Jurkat, Clone E6-1 (cell line): ENCODE data around the gene PARD6A.

Experiments
- DNase-seq: peaks from one replicate; pipeline ENCODE4 v3.0.0-alpha.2; 2011; ENCODE audit warnings: low read depth, low spot score
- H3K4me3 ChIP-seq: 2 replicates; pipeline ENCODE4 v1.5.1; 2011; ENCODE audit warnings: mild to moderate bottlenecking, low read length, control low read depth, moderate library complexity

PARD6A gene

GRCh38 chr16:67653128-67653788 lies 7.5 kb upstream of the PARD6A start:
- DNase-seq, result no peak
- H3K4me3 ChIP-seq, result no peak overlapping the region

GRCh38 chr16:67653789-67654402 lies 6.9 kb upstream of the PARD6A start:
- no peak overlapping the region for H3K4me3 ChIP-seq
- no peak for DNase-seq

GRCh38 chr16:67654403-67654911 lies 6.3 kb upstream of the PARD6A start:
- DNase-seq, result no peak
- H3K4me3 ChIP-seq, result no peak overlapping the region

- no peak overlapping the region for H3K4me3 ChIP-seq
These were observed 5.4 kb upstream of the PARD6A start for GRCh38 chr16:67655363-67655762.

GRCh38 chr16:67656344-67657016 lies 4.3 kb upstream of the PARD6A start:
- DNase-seq, result no peak
- H3K4me3 ChIP-seq, result no peak overlapping the region

More at GRCh38 chr16:67655363-67655762, 5.4 kb upstream of the PARD6A start:
- DNase-seq, result no peak

GRCh38 chr16:67657017-67657608 lies 3.6 kb upstream of the PARD6A start:
- no peak overlapping the region for H3K4me3 ChIP-seq

GRCh38 chr16:67657751-67658518 lies 2.8 kb upstream of the PARD6A start:
- DNase-seq, result no peak
- no peak overlapping the region for H3K4me3 ChIP-seq

More at GRCh38 chr16:67657017-67657608, 3.6 kb upstream of the PARD6A start:
- no peak for DNase-seq

GRCh38 chr16:67658849-67659674 lies 1.7 kb upstream of the PARD6A start:
- no peak for DNase-seq
- H3K4me3 ChIP-seq, result peak overlapping the region; percentile 99

GRCh38 chr16:67659675-67660563 lies 841 bp upstream of the PARD6A start, which contains the start of gene ACD:
ACD (minus strand) TSS chr16:67660260; CDS start chr16:67660220, 40 bp downstream.
- peak within 1 kb of the TSS; percentile 99 for H3K4me3 ChIP-seq
- peak; percentile 81 for DNase-seq

- H3K4me3 ChIP-seq, result peak overlapping the region; percentile 99
- no peak for DNase-seq
These were observed 471 bp downstream of the PARD6A start for GRCh38 chr16:67661101-67661761.

- no peak overlapping the region for H3K4me3 ChIP-seq
- no peak for DNase-seq
These were observed 1.3 kb downstream of the PARD6A start for GRCh38 chr16:67661886-67662652.

GRCh38 chr16:67662653-67663010 lies 1.9 kb downstream of the PARD6A start:
- no peak overlapping the region for H3K4me3 ChIP-seq
- DNase-seq, result no peak

- no peak overlapping the region for H3K4me3 ChIP-seq
- no peak for DNase-seq
These were observed 2.6 kb downstream of the PARD6A start for GRCh38 chr16:67663151-67663876.

- no peak for DNase-seq
- H3K4me3 ChIP-seq, result no peak overlapping the region
These were observed 3.1 kb downstream of the PARD6A start for GRCh38 chr16:67663877-67664222.

- H3K4me3 ChIP-seq, result no peak overlapping the region
- no peak for DNase-seq
These were observed 3.5 kb downstream of the PARD6A start for GRCh38 chr16:67664258-67664657.

GRCh38 chr16:67664871-67665270 lies 4.1 kb downstream of the PARD6A start:
- no peak overlapping the region for H3K4me3 ChIP-seq
- no peak for DNase-seq
